GM12878 (cell line): ENCODE data around the gene KCTD12.

Experiments used
- ASH2L ChIP-seq: fragments of 300-600, 200-600 bp; sonication (generic); IDR thresholded peaks from 2 replicates; pipeline ENCODE4 v1.6.1; 2017; ENCODE audit warnings: low read depth, mild to moderate bottlenecking, borderline replicate concordance
- BRCA1 ChIP-seq: IDR thresholded peaks from 2 replicates; pipeline ENCODE4 v1.6.1; 2011; ENCODE audit warnings: low read depth, low read length, improper control_type of control experiment
- EP300 ChIP-seq, 2 experiments: fragments of 150-350 bp in 1 of 2; IDR thresholded peaks; 2 replicates each; pipeline ENCODE4 v1.6.1; 2011 to 2012; ENCODE audit warnings: low read depth in 2 of 2, low read length in 2 of 2, borderline replicate concordance in 1 of 2, improper control_type of control experiment in 1 of 2, inconsistent platforms in 1 of 2; ENCODE audit not compliant: control insufficient read depth in 1 of 2
- EZH2 ChIP-seq: IDR thresholded peaks from 2 replicates; pipeline ENCODE4 v1.6.1; 2012; ENCODE audit warnings: low read depth, mild to moderate bottlenecking, control low read depth, inconsistent platforms, low read length, borderline replicate concordance; ENCODE audit not compliant: control insufficient read depth
- HDAC6 ChIP-seq: fragments of 200-600 bp; sonication (generic); IDR thresholded peaks from one replicate; pipeline ENCODE4 v1.8.0; 2017; ENCODE audit warnings: antibody characterized with exemption; ENCODE audit not compliant: unreplicated experiment
- MEF2A ChIP-seq: IDR thresholded peaks from 2 replicates; pipeline ENCODE4 v1.6.1; 2011; ENCODE audit warnings: low read depth, mild to moderate bottlenecking, low read length, moderate library complexity; ENCODE audit not compliant: insufficient read depth
- POLR2A ChIP-seq: IDR thresholded peaks from 2 replicates; pipeline ENCODE4 v1.6.1; 2011; ENCODE audit warnings: low read depth, mild to moderate bottlenecking, low read length
- RCOR1 ChIP-seq: conservative IDR thresholded peaks from 2 replicates; pipeline ENCODE4 v1.6.1; 2012; ENCODE audit warnings: low read depth, low read length, improper control_type of control experiment
- RFX5 ChIP-seq: IDR thresholded peaks from 2 replicates; pipeline ENCODE4 v1.6.1; 2011; ENCODE audit warnings: low read depth, low read length, improper control_type of control experiment
- TF ChIP-seq, protein P1 (sequence below), 3 experiments: IDR thresholded peaks in 2 of 3; conservative IDR thresholded peaks in 1 of 3; 2 replicates each; pipeline ENCODE4 v1.5.1; 2011; ENCODE audit warnings: low read depth in 3 of 3, low read length in 3 of 3, mild to moderate bottlenecking in 3 of 3, control low read depth in 2 of 3, moderate library complexity in 2 of 3, inconsistent platforms in 1 of 3, mixed read lengths in 1 of 3; ENCODE audit not compliant: control insufficient read depth in 2 of 3, insufficient read depth in 1 of 3; ENCODE audit errors: extremely low read depth in 1 of 3
- TF ChIP-seq, protein P2 (sequence below): fragments of 450-650 bp; formaldehyde crosslinking; IDR thresholded peaks from 2 replicates; pipeline ENCODE4 v1.4.0; 2022; ENCODE audit warnings: mild to moderate bottlenecking, moderate library complexity
- TF ChIP-seq, protein P3 (sequence below): IDR thresholded peaks from 2 replicates; pipeline ENCODE4 v1.6.1; 2011; ENCODE audit warnings: low read depth, mild to moderate bottlenecking, low read length, moderate library complexity, borderline replicate concordance; ENCODE audit errors: extremely low read depth
- TF ChIP-seq, protein P4 (sequence below): fragments of 450-650 bp; IDR thresholded peaks from 2 replicates; pipeline ENCODE4 v1.6.1; 2016; ENCODE audit warnings: mild to moderate bottlenecking
- TF ChIP-seq, protein P5 (sequence below): IDR thresholded peaks from 2 replicates; pipeline ENCODE4 v1.6.1; 2011; ENCODE audit warnings: low read depth, low read length, improper control_type of control experiment, borderline replicate concordance

DNA sequence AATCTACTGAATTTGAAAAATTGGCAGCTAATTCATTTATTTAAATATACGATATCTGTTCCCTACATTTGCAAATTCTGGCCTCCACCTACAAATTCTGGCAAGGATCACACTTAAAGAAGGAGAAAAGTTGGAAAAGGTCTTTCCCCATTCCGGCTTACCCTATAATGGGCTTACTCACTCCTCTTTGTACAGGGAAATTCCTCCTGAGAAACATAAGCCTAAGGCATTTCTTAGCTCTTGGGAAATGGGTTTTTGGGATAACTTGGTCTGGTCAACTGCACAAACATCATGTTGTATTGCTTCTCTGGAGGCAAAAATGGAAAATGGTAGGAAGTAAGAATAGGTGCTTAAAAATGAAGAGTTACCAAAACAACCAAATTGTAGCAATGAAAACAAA lies 25.5 kb downstream of the KCTD12 start:
- TF ChIP-seq HDAC6 (no peak), BRCA1 (no peak), POLR2A (no peak), EP300 (IDR thresholded peaks at IDR 0.05; ENCODE audit: borderline replicate concordance in 1 of 2, control insufficient read depth in 1 of 2, low read depth in 2 of 2, low read length in 2 of 2) (no peak), ASH2L (no peak), RCOR1 (no peak), RFX5 (no peak), EZH2 (no peak), MEF2A (no peak)
- TF ChIP-seq, protein P1, sequence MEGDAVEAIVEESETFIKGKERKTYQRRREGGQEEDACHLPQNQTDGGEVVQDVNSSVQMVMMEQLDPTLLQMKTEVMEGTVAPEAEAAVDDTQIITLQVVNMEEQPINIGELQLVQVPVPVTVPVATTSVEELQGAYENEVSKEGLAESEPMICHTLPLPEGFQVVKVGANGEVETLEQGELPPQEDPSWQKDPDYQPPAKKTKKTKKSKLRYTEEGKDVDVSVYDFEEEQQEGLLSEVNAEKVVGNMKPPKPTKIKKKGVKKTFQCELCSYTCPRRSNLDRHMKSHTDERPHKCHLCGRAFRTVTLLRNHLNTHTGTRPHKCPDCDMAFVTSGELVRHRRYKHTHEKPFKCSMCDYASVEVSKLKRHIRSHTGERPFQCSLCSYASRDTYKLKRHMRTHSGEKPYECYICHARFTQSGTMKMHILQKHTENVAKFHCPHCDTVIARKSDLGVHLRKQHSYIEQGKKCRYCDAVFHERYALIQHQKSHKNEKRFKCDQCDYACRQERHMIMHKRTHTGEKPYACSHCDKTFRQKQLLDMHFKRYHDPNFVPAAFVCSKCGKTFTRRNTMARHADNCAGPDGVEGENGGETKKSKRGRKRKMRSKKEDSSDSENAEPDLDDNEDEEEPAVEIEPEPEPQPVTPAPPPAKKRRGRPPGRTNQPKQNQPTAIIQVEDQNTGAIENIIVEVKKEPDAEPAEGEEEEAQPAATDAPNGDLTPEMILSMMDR (IDR thresholded peaks at IDR 0.05 in 2 of 3, conservative IDR thresholded peaks at IDR 0.05 in 1 of 3; ENCODE audit: control insufficient read depth in 2 of 3, extremely low read depth in 1 of 3, insufficient read depth in 1 of 3, low read depth in 3 of 3, low read length in 3 of 3) = no peak
- TF ChIP-seq, protein P2, sequence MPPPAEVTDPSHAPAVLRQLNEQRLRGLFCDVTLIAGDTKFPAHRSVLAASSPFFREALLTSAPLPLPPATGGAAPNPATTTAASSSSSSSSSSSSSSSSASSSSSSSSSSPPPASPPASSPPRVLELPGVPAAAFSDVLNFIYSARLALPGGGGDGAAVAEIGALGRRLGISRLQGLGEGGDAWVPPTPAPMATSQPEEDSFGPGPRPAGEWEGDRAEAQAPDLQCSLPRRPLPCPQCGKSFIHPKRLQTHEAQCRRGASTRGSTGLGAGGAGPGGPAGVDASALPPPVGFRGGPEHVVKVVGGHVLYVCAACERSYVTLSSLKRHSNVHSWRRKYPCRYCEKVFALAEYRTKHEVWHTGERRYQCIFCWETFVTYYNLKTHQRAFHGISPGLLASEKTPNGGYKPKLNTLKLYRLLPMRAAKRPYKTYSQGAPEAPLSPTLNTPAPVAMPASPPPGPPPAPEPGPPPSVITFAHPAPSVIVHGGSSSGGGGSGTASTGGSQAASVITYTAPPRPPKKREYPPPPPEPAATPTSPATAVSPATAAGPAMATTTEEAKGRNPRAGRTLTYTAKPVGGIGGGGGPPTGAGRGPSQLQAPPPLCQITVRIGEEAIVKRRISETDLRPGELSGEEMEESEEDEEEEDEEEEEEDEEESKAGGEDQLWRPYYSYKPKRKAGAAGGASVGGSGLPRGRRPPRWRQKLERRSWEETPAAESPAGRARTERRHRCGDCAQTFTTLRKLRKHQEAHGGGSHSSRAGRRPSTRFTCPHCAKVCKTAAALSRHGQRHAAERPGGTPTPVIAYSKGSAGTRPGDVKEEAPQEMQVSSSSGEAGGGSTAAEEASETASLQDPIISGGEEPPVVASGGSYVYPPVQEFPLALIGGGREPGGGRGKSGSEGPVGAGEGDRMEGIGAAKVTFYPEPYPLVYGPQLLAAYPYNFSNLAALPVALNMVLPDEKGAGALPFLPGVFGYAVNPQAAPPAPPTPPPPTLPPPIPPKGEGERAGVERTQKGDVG (CRISPR knock-in tag) = no peak
- TF ChIP-seq, protein P3, sequence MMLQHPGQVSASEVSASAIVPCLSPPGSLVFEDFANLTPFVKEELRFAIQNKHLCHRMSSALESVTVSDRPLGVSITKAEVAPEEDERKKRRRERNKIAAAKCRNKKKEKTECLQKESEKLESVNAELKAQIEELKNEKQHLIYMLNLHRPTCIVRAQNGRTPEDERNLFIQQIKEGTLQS = no peak
- TF ChIP-seq, protein P4, sequence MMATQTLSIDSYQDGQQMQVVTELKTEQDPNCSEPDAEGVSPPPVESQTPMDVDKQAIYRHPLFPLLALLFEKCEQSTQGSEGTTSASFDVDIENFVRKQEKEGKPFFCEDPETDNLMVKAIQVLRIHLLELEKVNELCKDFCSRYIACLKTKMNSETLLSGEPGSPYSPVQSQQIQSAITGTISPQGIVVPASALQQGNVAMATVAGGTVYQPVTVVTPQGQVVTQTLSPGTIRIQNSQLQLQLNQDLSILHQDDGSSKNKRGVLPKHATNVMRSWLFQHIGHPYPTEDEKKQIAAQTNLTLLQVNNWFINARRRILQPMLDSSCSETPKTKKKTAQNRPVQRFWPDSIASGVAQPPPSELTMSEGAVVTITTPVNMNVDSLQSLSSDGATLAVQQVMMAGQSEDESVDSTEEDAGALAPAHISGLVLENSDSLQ = no peak
- TF ChIP-seq, protein P5, sequence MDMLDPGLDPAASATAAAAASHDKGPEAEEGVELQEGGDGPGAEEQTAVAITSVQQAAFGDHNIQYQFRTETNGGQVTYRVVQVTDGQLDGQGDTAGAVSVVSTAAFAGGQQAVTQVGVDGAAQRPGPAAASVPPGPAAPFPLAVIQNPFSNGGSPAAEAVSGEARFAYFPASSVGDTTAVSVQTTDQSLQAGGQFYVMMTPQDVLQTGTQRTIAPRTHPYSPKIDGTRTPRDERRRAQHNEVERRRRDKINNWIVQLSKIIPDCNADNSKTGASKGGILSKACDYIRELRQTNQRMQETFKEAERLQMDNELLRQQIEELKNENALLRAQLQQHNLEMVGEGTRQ = no peak
